ENCODE measurements around the gene B4GALT5.

The B4GALT5 gene

GRCh38 chr20:49603209-49603627 is 110.5 kb downstream of the B4GALT5 start:
- H3K79me2 ChIP-seq (ENCODE audit: insufficient read depth, low read length): no peaks in the 10 kb centered on the region
- H3F3A ChIP-seq (ENCODE audit: low read depth): no peaks in the 10 kb centered on the region
- no peak overlapping the region for H2AFZ ChIP-seq (ENCODE audit: low read length)
- TF ChIP-seq EZH2phosphoT487 (IDR thresholded peaks at IDR 0.05; ENCODE audit: borderline replicate concordance): no peak
- peak; percentile 56 for TF ChIP-seq CTCF (conservative IDR thresholded peaks at IDR 0.05; ENCODE audit: low read length)
- no peaks in the 10 kb centered on the region for H3K27me3 ChIP-seq (ENCODE audit: insufficient read depth, low read length, poor library complexity, severe bottlenecking)
- no peak overlapping the region for H3K9ac ChIP-seq (ENCODE audit: low read depth, low read length, poor library complexity, severe bottlenecking)
- H3K4me1 ChIP-seq (ENCODE audit: insufficient read depth, low read length, poor library complexity, severe bottlenecking): no peaks in the 10 kb centered on the region
- no peaks in the 10 kb centered on the region for H3K36me3 ChIP-seq (ENCODE audit: insufficient read depth, low read length)
- H4K20me1 ChIP-seq (ENCODE audit: insufficient read depth, low read length, poor library complexity, severe bottlenecking): no peaks in the 10 kb centered on the region
- H3K4me3 ChIP-seq (ENCODE audit: low read length, poor library complexity, severe bottlenecking): no peak overlapping the region
- H3K9me3 ChIP-seq (ENCODE audit: insufficient read depth, low read depth, low read length): no peaks in the 10 kb centered on the region
- no peak overlapping the region for H3K4me2 ChIP-seq (ENCODE audit: low read depth, low read length, poor library complexity, severe bottlenecking)
- no peaks in the 10 kb centered on the region for H3K9me2 ChIP-seq (replicated peaks; ENCODE audit: low read depth, low read length)

- Histone ChIP-seq H3K9ac (ENCODE audit: low read depth, low read length, poor library complexity, severe bottlenecking) (no peak overlapping the region), H3K9me2 (replicated peaks; ENCODE audit: low read depth, low read length) (no peaks in the 10 kb centered on the region), H3K9me3 (ENCODE audit: insufficient read depth, low read depth, low read length) (no peaks in the 10 kb centered on the region), H3F3A (ENCODE audit: low read depth) (no peaks in the 10 kb centered on the region), H3K4me2 (ENCODE audit: low read depth, low read length, poor library complexity, severe bottlenecking) (no peak overlapping the region), H4K20me1 (ENCODE audit: insufficient read depth, low read length, poor library complexity, severe bottlenecking) (no peaks in the 10 kb centered on the region), H3K36me3 (ENCODE audit: insufficient read depth, low read length) (no peaks in the 10 kb centered on the region), H3K27me3 (ENCODE audit: insufficient read depth, low read length, poor library complexity, severe bottlenecking) (no peaks in the 10 kb centered on the region), H2AFZ (ENCODE audit: low read length) (no peak overlapping the region), H3K4me3 (ENCODE audit: low read length, poor library complexity, severe bottlenecking) (no peak overlapping the region), H3K79me2 (ENCODE audit: insufficient read depth, low read length) (no peaks in the 10 kb centered on the region), H3K4me1 (ENCODE audit: insufficient read depth, low read length, poor library complexity, severe bottlenecking) (no peaks in the 10 kb centered on the region)
- no peak for TF ChIP-seq CTCF (conservative IDR thresholded peaks at IDR 0.05; ENCODE audit: low read length)
- TF ChIP-seq EZH2phosphoT487 (IDR thresholded peaks at IDR 0.05; ENCODE audit: borderline replicate concordance): no peak
Measured at GRCh38 chr20:49602345-49603208, 111.1 kb downstream of the B4GALT5 start.

GRCh38 chr20:49601153-49601924 is 112.3 kb downstream of the B4GALT5 start:
- H3K4me2 ChIP-seq (ENCODE audit: low read depth, low read length, poor library complexity, severe bottlenecking): no peak overlapping the region
- no peaks in the 10 kb centered on the region for H3K36me3 ChIP-seq (ENCODE audit: insufficient read depth, low read length)
- H3K4me3 ChIP-seq (ENCODE audit: low read length, poor library complexity, severe bottlenecking): no peak overlapping the region
- H4K20me1 ChIP-seq (ENCODE audit: insufficient read depth, low read length, poor library complexity, severe bottlenecking): no peaks in the 10 kb centered on the region
- no peaks in the 10 kb centered on the region for H3K27me3 ChIP-seq (ENCODE audit: insufficient read depth, low read length, poor library complexity, severe bottlenecking)
- H3K9ac ChIP-seq (ENCODE audit: low read depth, low read length, poor library complexity, severe bottlenecking): no peak overlapping the region
- no peaks in the 10 kb centered on the region for H3K79me2 ChIP-seq (ENCODE audit: insufficient read depth, low read length)
- H3K9me3 ChIP-seq (ENCODE audit: insufficient read depth, low read depth, low read length): no peaks in the 10 kb centered on the region
- H2AFZ ChIP-seq (ENCODE audit: low read length): no peak overlapping the region
- TF ChIP-seq EZH2phosphoT487 (IDR thresholded peaks at IDR 0.05; ENCODE audit: borderline replicate concordance) (no peak), CTCF (conservative IDR thresholded peaks at IDR 0.05; ENCODE audit: low read length) (no peak)
- H3F3A ChIP-seq (ENCODE audit: low read depth): no peaks in the 10 kb centered on the region
- H3K4me1 ChIP-seq (ENCODE audit: insufficient read depth, low read length, poor library complexity, severe bottlenecking): peaks cover 1% of the 10 kb centered on the region
- H3K9me2 ChIP-seq (replicated peaks; ENCODE audit: low read depth, low read length): no peaks in the 10 kb centered on the region

All from Loucy (cell line).